Endothelial cell of hepatic sinusoid (primary cell): ENCODE data around the gene CPS1.

Experiments
- in situ Hi-C: cut with HindIII; loops from 2 replicates; pipeline ENCODE4 v1.10.0; 2017; ENCODE audit warnings: low sequenced_read_pairs

The CPS1 gene

GRCh38 chr2:210673117-210673516 is 116.7 kb downstream of the CPS1 start:
- in situ Hi-C loops: no loop called here

GRCh38 chr2:210676067-210676466 is 119.7 kb downstream of the CPS1 start:
- in situ Hi-C loops: no loop called here

GRCh38 chr2:210681491-210681890 is 125.1 kb downstream of the CPS1 start:
- in situ Hi-C loops: no loop called here

GRCh38 chr2:210686401-210686800 is 130.0 kb downstream of the CPS1 start:
- in situ Hi-C loops: no loop called here

- in situ Hi-C loops: no loop called here
These were observed 131.5 kb downstream of the CPS1 start for GRCh38 chr2:210687786-210688470.

- in situ Hi-C loops: no loop called here
These were observed 151.5 kb downstream of the CPS1 start for GRCh38 chr2:210707900-210708299.

GRCh38 chr2:210713122-210713521 is 156.7 kb downstream of the CPS1 start:
- in situ Hi-C loops: no loop called here

GRCh38 chr2:210715560-210716082 is 159.2 kb downstream of the CPS1 start:
- in situ Hi-C loops: no loop called here

GRCh38 chr2:210718503-210718902 is 162.1 kb downstream of the CPS1 start:
- in situ Hi-C loops: no loop called here

- in situ Hi-C loops: no loop called here
These were observed 165.7 kb downstream of the CPS1 start for GRCh38 chr2:210722092-210722491.

- in situ Hi-C loops: no loop called here
These were observed 171.2 kb downstream of the CPS1 start for GRCh38 chr2:210727549-210727948.
